ENCODE results near the gene CD59.

DNA sequence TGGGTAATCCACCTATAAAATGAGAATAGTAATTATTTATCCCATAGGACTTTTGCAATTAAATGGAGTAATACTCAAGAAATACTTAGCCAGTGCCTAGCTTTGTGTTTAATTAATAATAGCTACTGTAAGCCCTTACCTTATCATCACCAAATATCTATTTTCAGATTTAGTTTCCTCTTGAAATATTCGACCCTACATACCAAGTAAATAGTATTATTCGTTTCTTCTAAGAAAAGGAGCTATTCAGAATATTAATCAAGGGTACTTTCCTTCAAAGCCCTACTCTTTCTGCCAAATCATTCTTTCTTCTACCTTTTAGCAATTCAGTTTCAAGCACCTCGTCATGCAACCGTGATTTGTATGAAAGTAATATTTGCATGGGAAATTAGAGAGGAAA lies 31.4 kb upstream of the CD59 start:
- TF ChIP-seq, protein P1, sequence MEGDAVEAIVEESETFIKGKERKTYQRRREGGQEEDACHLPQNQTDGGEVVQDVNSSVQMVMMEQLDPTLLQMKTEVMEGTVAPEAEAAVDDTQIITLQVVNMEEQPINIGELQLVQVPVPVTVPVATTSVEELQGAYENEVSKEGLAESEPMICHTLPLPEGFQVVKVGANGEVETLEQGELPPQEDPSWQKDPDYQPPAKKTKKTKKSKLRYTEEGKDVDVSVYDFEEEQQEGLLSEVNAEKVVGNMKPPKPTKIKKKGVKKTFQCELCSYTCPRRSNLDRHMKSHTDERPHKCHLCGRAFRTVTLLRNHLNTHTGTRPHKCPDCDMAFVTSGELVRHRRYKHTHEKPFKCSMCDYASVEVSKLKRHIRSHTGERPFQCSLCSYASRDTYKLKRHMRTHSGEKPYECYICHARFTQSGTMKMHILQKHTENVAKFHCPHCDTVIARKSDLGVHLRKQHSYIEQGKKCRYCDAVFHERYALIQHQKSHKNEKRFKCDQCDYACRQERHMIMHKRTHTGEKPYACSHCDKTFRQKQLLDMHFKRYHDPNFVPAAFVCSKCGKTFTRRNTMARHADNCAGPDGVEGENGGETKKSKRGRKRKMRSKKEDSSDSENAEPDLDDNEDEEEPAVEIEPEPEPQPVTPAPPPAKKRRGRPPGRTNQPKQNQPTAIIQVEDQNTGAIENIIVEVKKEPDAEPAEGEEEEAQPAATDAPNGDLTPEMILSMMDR (IDR thresholded peaks at IDR 0.05): no peak
- TF ChIP-seq EP300 (IDR thresholded peaks at IDR 0.05) (no peak), POLR2A (IDR thresholded peaks at IDR 0.05) (no peak), POLR2AphosphoS5 (IDR thresholded peaks at IDR 0.05) (no peak)

All from suprapubic skin (tissue), 4 donors.